ENCODE measurements around the gene SLC39A9.

GRCh38 chr14:69372146-69372545 lies 26.3 kb upstream of the SLC39A9 start:
- TF ChIP-seq, protein P1, sequence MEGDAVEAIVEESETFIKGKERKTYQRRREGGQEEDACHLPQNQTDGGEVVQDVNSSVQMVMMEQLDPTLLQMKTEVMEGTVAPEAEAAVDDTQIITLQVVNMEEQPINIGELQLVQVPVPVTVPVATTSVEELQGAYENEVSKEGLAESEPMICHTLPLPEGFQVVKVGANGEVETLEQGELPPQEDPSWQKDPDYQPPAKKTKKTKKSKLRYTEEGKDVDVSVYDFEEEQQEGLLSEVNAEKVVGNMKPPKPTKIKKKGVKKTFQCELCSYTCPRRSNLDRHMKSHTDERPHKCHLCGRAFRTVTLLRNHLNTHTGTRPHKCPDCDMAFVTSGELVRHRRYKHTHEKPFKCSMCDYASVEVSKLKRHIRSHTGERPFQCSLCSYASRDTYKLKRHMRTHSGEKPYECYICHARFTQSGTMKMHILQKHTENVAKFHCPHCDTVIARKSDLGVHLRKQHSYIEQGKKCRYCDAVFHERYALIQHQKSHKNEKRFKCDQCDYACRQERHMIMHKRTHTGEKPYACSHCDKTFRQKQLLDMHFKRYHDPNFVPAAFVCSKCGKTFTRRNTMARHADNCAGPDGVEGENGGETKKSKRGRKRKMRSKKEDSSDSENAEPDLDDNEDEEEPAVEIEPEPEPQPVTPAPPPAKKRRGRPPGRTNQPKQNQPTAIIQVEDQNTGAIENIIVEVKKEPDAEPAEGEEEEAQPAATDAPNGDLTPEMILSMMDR (IDR thresholded peaks at IDR 0.05 in 2 of 3, conservative IDR thresholded peaks at IDR 0.05 in 1 of 3; ENCODE audit: borderline replicate concordance in 1 of 3, insufficient read depth in 1 of 3, low read depth in 2 of 3, low read length in 2 of 3), result no peak
- no peak for TF ChIP-seq POLR2A (IDR thresholded peaks at IDR 0.05; ENCODE audit: borderline replicate concordance, extremely low read depth, insufficient read depth, insufficient read length)
- no peak for TF ChIP-seq EZH2 (IDR thresholded peaks at IDR 0.05)
- TF ChIP-seq ZNF274 (IDR thresholded peaks at IDR 0.05; ENCODE audit: low read depth, low read length), result no peak
- TF ChIP-seq ZFX (IDR thresholded peaks at IDR 0.05), result no peak
- no peak for TF ChIP-seq SIN3A (IDR thresholded peaks at IDR 0.05; ENCODE audit: low read depth)
- TF ChIP-seq CEBPB (IDR thresholded peaks at IDR 0.05; ENCODE audit: low read depth), result no peak
- TF ChIP-seq JUND (IDR thresholded peaks at IDR 0.05), result no peak
- TF ChIP-seq FOSL1 (IDR thresholded peaks at IDR 0.05; ENCODE audit: low read depth), result no peak
- no peak for TF ChIP-seq EZH2phosphoT487 (IDR thresholded peaks at IDR 0.05; ENCODE audit: borderline replicate concordance)
